Esophagus squamous epithelium (tissue), 5 donors: Measurements from ENCODE around the gene KLF4. TPM values are rescaled to one million over a fixed set of nuclear protein-coding genes. Genes with fewer than 3 reads are reported as not detected.

Experiments
- DNase-seq: peaks from one replicate; lab custom pipeline; 2025; lab: John Stamatoyannopoulos, UW
- H3K27ac ChIP-seq, 4 donors: fragments of 200-600 bp; sonication (generic); one replicate each; pipeline ENCODE4 v1.5.1; 2016 to 2019; ENCODE audit warnings: mild to moderate bottlenecking in 1 of 4
- H3K27me3 ChIP-seq, 4 donors: fragments of 200-600 bp; sonication (generic); 1 replicate in 3 of 4; 2 replicates in 1 of 4; pipeline versions ENCODE4 v1.5.1 to v1.6.0; 2017 to 2021; ENCODE audit warnings: antibody characterized with exemption in 1 of 4
- H3K36me3 ChIP-seq, 3 donors: fragments of 200-600 bp; sonication (generic); one replicate each; pipeline ENCODE4 v1.5.1; 2016 to 2019
- H3K4me1 ChIP-seq, 3 donors: fragments of 200-600 bp; sonication (generic); one replicate each; pipeline ENCODE4 v1.5.1; 2017 to 2019
- H3K4me3 ChIP-seq, 4 donors: fragments of 200-600 bp; sonication (generic); 1 replicate in 3 of 4; 2 replicates in 1 of 4; pipeline ENCODE4 v1.5.1; 2016 to 2019; ENCODE audit warnings: mild to moderate bottlenecking in 2 of 4, moderate library complexity in 1 of 4
- H3K9me3 ChIP-seq, 3 donors: fragments of 200-600 bp; sonication (generic); one replicate each; pipeline ENCODE4 v1.5.1; 2016 to 2019
- CTCF ChIP-seq, 6 experiments: fragments of 450-650 bp in 4 of 6; fragments of 200-600 bp in 2 of 6; sonication (generic) in 2 of 6; IDR thresholded peaks; one replicate each; pipeline ENCODE4 v1.5.1; 2016 to 2019; ENCODE audit warnings: antibody characterized with exemption in 6 of 6, mild to moderate bottlenecking in 4 of 6, moderate library complexity in 4 of 6
- POLR2A ChIP-seq, 4 donors: fragments of 450-650 bp; IDR thresholded peaks; one replicate each; pipeline ENCODE4 v1.6.1; 2017; ENCODE audit warnings: antibody characterized with exemption in 4 of 4, mild to moderate bottlenecking in 4 of 4, moderate library complexity in 3 of 4
- WGBS, 2 donors: methylation state at CpG; one replicate each; pipeline ENCODE4 v1.1.5; 2018; 5-methylcytosine and 5-hydroxymethylcytosine counted together
- intact Hi-C: fragments of 100-400 bp; cut with DNase I; formaldehyde crosslinking; loops from one replicate; pipeline ENCODE4 v1.15.0; 2022
- total RNA-seq, 4 donors: library from RNA; depleted of rRNA; stranded (reverse); fragments of >200 nt; gene quantifications; one replicate each; pipeline ENCODE4 v1.1.0, GENCODE V29; 2016
- donor health status: DM: yes; HTN: yes; CAD: no.

KLF4 gene
- total RNA-seq, 4 donors from 2014 or later, result 72.0 to 157 (median 106) TPM

- no peak for DNase-seq
- H3K27me3 ChIP-seq, result peaks cover 0 to 14% (median 0%) of the 10 kb centered on the region in 4 donors
- H3K9me3 ChIP-seq, result no peaks in the 10 kb centered on the region
- peaks cover 6 to 86% (median 11%) of the 10 kb centered on the region in 3 donors for H3K4me1 ChIP-seq
- intact Hi-C loops, result loop anchor here (10.0 kb wide), 1 partner anchor 791 kb away; no protein-coding TSS in a partner anchor
- peak overlapping the region in 3 of 4 donors; percentile 9 to 99 (median 98) for H3K27ac ChIP-seq
- H3K4me3 ChIP-seq, result peak overlapping the region in 2 of 4 donors; percentile 78 to 89
- 48 to 50% methylated on average over 2 of the region's 2 CpGs for WGBS, 2 donors
- TF ChIP-seq POLR2A (IDR thresholded peaks at IDR 0.05) (no peak), CTCF (IDR thresholded peaks at IDR 0.05) (no peak)
- H3K36me3 ChIP-seq, result peaks cover 0 to 49% (median 24%) of the 10 kb centered on the region in 3 donors
Observed at GRCh38 chr9:107483666-107484065, 5.9 kb downstream of the KLF4 start.

- Histone ChIP-seq H3K27ac (peak overlapping the region; percentile 65 to 83 (median 69)), H3K27me3 (no peaks in the 10 kb centered on the region), H3K9me3 (no peaks in the 10 kb centered on the region), H3K4me3 (peak overlapping the region in 2 of 4 donors; percentile 28 to 45), H3K36me3 (peaks cover 0 to 25% (median 10%) of the 10 kb centered on the region in 3 donors), H3K4me1 (peaks cover 6 to 66% (median 11%) of the 10 kb centered on the region in 3 donors)
- DNase-seq, result no peak
- TF ChIP-seq POLR2A (IDR thresholded peaks at IDR 0.05) (no peak), CTCF (IDR thresholded peaks at IDR 0.05) (peak in 3 of 6 experiments; percentile 15 to 49 (median 33))
- WGBS, 2 donors, result 22 to 29% methylated on average over 4 of the region's 4 CpGs
- intact Hi-C loops, result loop anchor here (10.0 kb wide), 1 partner anchor 794 kb away; no protein-coding TSS in a partner anchor
Observed at GRCh38 chr9:107481035-107481434, 8.5 kb downstream of the KLF4 start.

GRCh38 chr9:107480386-107480789, 9.2 kb downstream of the KLF4 start:
- TF ChIP-seq CTCF (IDR thresholded peaks at IDR 0.05) (no peak), POLR2A (IDR thresholded peaks at IDR 0.05) (no peak)
- 18 to 39% methylated on average over 10 of the region's 12 CpGs for WGBS, 2 donors
- Histone ChIP-seq H3K27me3 (no peaks in the 10 kb centered on the region), H3K27ac (peak overlapping the region; percentile 65 to 83 (median 69)), H3K9me3 (no peaks in the 10 kb centered on the region), H3K4me1 (peaks cover 6 to 60% (median 11%) of the 10 kb centered on the region in 3 donors), H3K36me3 (peaks cover 0 to 19% (median 4%) of the 10 kb centered on the region in 3 donors), H3K4me3 (peak overlapping the region in 2 of 4 donors; percentile 28 to 45)
- DNase-seq, result no peak
- intact Hi-C loops, result loop anchor here (10.0 kb wide), 1 partner anchor 794 kb away; no protein-coding TSS in a partner anchor

- TF ChIP-seq CTCF (IDR thresholded peaks at IDR 0.05), result no peak
- intact Hi-C loops, result loop anchor here (10.0 kb wide), 1 partner anchor 1276 kb away; no protein-coding TSS in a partner anchor
- no peak overlapping the region for H3K4me3 ChIP-seq
- no peak for DNase-seq
- peaks cover 0 to 11% (median 0%) of the 10 kb centered on the region in 3 donors for H3K36me3 ChIP-seq
- no peaks in the 10 kb centered on the region for H3K9me3 ChIP-seq
- 40 to 90% methylated on average over 1 to 4 of the region's 4 CpGs for WGBS, 2 donors
- peak overlapping the region in 3 of 4 donors; percentile 33 to 83 (median 70) for H3K27ac ChIP-seq
- no peaks in the 10 kb centered on the region for H3K27me3 ChIP-seq
- H3K4me1 ChIP-seq, result peaks cover 4 to 45% (median 4%) of the 10 kb centered on the region in 3 donors
Observed at GRCh38 chr9:107478805-107479204, 10.8 kb downstream of the KLF4 start.

GRCh38 chr9:107474124-107474523, 15.4 kb downstream of the KLF4 start:
- Histone ChIP-seq H3K27me3 (no peaks in the 10 kb centered on the region), H3K4me1 (peaks cover 0 to 5% (median 0%) of the 10 kb centered on the region in 3 donors), H3K36me3 (no peaks in the 10 kb centered on the region), H3K27ac (no peak overlapping the region), H3K9me3 (no peaks in the 10 kb centered on the region), H3K4me3 (no peak overlapping the region)
- 95 to 96% methylated on average over 6 of the region's 6 CpGs for WGBS, 2 donors
- DNase-seq, result no peak
- TF ChIP-seq POLR2A (IDR thresholded peaks at IDR 0.05) (no peak), CTCF (IDR thresholded peaks at IDR 0.05) (no peak)
- intact Hi-C loops, result loop anchor here (10.0 kb wide), 1 partner anchor 1281 kb away; no protein-coding TSS in a partner anchor
